HG03045 (cell line): ENCODE results near the gene NGRN.
A peak's percentile ranks its signal among the peaks of the same experiment; 100 is the strongest.
"Not testable (repeated sequence)": the region's sequence is repeated elsewhere in the genome, so short reads cannot be mapped to it uniquely, and the experiment has no call there.

Source experiments
- ATAC-seq: cut with Tn5 transposase; IDR thresholded peaks from one replicate; pipeline ENCODE4 v1.9.1; 2021; ENCODE audit warnings: mild to moderate bottlenecking, moderate library complexity; ENCODE audit not compliant: unreplicated experiment

Gene NGRN

DNA sequence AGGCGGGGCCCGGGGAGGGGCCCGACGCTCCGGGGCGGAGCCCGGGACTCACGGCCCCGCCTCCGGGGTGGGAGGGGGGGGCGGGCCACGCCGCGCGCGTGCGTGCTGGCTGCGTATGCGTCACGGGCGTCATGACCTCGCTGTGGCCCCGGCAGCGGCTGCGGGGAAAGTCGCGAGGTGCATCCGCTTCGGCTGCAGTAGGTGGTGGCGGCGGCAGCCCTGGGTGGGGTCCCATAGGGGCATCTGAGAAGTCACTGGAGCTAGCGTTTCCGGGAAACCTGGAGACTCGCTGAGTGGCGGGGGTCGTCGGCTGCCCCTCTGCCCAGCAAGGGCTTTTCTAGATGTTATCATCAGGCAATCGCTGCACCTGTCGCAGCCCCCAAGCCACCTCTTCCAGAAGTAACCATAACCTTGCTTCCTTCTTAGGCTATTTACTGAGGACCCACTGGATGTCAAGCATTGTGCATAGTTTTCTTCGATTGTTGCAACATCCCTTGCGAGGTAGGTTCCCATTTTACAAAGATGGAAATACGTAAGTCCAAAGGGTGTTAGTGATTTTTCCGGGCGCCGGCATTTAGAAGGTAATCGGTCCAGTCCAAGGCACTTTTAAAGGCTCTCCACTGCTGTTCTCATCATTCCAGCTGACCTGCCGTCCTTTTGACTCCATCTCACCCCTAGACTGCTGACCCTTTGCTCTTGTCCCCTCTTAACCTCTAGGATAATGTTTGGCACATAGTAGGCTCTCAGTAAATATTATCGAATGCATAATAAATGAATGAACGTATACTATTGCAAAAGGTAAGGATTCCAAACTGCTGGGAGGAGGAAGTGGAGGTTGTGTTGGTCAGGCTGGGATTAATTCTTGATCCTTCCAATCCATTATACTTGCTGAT, 31.1 kb upstream of the NGRN start, which contains the start of gene GDPGP1:
Gene GDPGP1 (plus strand): TSS at position 114 of the 893 bp plus-strand sequence. CDS start 6,700 bp downstream, outside the sequence.
- ATAC-seq: peak; percentile 64

DNA sequence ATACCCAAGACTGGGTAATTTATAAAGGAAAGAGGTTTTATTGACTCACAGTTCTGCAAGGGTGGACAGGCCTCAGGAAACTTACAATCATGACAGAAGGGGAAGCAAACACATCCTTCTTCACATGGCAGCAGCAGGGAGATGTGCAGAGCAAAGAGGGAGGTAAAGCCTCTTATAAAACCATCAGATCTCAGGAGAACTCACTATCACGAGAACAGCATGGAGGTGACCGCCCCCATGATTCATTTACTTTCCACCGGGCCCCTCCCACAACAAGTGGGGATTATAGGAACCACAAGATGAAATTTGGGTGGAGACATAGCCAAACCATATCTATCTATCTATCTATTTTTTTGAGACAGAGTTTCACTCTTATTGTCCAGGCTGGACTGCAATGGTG, 26.1 kb upstream of the NGRN start:
- ATAC-seq: no peak

DNA sequence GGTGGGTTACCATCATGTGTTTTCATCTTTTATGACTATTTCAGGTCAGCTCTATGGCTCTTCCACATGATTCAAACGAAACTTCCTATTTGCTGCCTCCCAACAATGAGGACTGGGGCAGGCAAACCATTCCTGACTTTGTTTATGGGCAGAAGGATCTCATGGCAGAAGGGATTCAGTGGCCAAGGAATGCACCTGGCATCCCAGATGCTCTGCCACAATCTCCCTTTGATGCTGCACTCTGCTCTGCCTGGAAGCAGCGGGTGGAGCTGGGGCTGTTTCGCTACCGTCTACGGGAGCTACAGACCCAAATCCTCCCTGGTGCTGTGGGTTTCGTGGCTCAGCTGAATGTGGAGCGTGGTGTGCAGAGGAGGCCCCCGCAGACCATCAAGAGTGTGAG, 24.6 kb upstream of the NGRN start:
- ATAC-seq: no peak

DNA sequence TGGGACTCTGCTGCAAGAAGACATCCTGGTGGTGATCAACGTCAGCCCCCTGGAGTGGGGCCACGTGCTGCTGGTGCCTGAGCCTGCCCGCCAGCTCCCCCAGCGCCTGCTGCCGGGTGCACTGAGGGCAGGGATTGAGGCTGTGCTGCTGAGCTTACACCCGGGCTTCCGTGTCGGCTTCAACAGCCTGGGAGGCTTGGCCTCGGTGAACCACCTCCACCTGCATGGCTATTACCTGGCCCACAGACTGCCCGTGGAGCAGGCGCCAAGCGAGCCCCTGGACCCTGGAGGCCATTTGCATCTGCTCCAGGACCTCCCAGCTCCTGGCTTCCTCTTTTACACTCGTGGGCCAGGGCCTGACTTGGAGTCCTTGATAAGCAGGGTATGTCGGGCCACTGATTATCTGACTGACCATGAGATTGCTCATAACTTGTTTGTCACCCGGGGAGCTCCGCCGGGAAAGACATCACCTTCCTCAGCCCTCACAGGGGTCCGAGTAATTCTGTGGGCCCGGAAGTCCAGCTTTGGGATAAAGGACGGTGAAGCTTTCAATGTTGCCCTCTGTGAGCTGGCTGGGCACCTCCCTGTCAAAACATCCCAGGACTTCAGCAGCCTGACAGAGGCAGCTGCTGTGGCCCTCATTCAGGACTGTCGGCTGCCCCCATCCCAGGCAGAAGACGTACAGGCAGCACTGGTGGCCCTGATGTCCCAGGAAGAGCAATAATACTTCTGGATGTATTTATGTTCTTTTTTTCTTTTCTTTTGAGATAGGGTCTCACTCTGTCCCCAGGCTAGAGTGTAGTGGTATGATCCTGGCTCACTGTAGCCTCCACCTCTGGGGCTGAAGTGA, 23.9 kb upstream of the NGRN start:
- ATAC-seq: no peak

DNA sequence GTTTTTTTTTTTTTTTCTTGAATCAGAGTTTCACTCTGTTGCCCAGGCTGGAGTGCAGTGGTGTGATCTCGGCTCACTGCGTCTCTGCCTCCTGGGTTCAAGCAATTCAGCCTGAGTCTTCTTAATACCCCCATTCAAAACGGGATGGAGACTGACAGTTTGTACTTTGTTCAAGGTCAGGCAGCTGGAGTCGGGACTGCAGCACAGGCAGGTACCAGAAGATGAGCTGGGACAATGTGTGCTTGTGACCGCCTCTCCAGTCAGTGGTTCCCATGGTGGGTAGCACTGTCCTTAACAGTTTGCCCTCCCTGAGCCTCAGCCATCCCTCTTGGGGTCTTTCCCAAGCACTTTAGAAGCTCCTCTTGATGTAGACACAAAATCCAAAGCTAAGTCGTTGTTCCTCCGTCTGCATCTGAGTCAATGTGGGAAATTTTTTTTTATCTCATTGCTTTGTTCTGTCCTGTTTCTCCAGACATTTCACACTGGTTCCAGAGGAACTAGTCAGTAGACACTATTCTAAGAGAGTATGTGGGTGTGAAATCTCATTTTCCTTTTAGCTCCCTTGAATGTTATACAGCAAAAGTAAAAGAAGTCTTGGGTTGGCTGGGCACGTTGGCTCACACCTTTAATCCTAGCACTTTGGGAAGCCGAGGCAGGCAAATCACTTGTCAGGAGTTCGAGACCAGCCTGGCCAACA, 21.4 kb upstream of the NGRN start:
- no peak for ATAC-seq

DNA sequence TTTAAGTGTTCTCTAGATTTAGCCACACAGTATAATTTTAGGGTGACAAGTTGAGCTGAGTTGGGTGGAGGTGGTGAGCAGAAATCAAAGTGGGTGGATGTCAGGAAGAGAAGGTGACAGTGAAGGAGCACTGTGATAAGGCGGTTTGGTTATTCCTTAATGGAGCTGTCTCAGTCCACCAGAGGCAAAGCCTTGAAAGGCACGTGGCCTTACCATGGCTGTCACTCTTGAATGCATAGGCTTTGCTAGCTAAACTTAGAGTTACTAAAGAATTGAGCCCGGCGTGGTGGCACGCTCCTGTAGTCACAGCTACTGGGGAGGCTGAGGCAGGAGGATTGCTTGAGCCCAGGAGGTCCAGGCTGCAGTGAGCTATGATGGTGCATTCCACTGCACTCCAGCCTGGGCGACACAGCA, 16.7 kb upstream of the NGRN start:
- no peak for ATAC-seq

DNA sequence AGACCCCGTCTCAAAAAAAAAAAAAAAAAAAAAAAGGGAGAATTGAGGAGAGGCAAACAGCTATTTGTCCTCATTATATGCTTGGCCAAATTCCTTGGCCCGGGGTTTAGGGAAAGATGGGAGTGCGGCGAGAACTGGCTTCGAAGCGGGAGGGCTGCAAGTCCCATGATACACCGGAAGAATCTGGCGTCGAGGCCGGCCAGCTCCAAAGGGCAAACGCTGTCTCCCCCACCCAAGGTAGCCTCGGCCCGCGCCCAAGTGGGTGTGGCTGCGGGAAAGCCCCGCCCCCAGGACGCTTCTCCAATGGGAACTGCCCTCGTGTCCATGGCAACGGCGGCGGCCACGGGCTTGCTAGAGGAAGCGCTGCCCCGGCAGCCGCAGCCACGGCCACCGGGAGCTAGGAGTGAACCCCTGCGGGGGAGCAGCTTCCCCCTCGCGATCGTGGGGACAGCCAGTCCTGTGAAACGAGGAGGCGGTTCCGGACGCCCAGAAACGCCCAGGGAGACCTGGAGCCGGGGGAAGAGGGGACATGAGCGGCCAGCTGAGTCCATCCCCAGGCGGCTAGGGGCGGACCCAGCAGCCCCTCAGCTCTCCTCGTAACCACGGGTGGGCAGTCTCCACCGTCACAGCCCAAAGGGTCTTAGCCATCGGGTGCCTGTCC, 16.1 kb upstream of the NGRN start, which contains the start of gene TTLL13:
Gene TTLL13 (plus strand): TSS at position 354 of the 661 bp plus-strand sequence. CDS start 1,075 bp downstream, outside the sequence.
- peak; percentile 79 for ATAC-seq

DNA sequence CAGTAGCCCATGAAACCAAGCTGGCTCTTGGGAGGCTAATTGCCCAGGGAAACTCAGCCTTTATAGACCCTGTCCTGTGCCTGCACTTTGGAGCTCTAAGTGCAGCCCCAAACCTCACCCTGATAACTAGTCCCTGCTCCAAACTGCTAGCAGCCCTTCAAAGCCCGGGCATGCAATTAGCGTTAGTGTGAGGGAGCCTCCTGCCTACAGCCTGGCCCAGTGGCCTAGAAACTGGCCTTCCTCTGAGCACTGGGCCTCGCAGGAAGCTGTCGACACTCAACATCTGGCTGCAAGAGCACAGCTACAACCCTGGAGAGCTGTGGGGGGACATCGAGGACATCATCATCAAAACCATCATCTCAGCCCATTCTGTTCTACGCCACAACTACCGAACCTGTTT, 7.7 kb upstream of the NGRN start:
- no peak for ATAC-seq

DNA sequence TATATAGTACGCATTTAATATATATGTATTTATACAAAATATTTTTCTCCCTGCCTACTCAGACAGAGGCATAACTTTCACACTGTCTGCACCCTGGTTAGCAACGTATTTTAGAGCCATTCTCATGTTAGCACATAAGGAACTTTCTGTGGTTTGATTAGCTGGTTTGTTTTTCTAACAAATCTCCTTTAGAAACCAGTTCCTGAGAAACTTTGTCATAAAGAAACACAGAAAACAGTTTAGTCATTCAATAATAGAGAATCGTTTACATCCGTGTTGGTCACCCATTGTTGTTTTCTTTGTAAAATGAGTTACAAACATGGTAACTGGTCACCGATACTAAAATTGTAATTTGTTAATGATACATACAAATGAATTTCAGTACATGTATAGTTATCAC, 5.9 kb upstream of the NGRN start:
- ATAC-seq: peak; percentile 54

DNA sequence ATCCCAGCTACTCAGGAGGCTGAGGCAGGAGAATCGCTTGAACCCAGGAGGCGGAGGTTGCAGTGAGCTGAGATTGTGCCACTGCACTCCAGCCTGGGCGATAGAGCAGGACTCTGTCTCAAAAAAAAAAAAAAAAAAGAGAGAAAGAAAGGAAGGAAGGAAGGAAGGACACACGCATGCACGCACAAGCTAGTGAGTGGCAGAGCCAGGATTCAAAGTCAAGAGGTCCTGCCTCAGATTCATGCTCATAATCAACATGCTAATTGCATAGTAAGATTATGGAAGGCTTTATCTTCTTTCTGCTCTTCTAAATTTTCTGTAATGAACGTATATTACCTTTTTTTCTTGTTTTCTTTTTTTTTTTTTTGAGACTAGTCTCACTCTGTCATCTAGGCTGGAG, 4.7 kb upstream of the NGRN start:
- ATAC-seq: not testable (repeated sequence)

DNA sequence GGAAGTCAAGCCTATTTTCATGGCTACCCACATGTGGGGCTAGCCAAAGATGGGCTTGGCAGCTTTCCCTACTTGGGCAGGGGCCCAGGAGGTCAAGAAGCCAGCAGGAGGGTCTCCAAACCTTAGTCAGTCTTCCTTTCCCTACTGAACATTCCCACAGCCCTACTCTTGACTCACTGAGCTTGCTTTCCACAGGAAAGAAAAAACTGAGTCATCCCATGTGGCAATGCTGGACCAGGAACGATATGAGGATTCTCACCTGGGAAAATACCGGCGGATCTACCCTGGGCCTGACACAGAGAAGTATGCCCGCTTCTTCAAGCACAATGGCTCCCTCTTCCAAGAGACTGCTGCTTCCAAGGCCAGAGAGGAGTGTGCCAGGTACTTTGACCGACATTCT, 3.7 kb upstream of the NGRN start:
- no peak for ATAC-seq

DNA sequence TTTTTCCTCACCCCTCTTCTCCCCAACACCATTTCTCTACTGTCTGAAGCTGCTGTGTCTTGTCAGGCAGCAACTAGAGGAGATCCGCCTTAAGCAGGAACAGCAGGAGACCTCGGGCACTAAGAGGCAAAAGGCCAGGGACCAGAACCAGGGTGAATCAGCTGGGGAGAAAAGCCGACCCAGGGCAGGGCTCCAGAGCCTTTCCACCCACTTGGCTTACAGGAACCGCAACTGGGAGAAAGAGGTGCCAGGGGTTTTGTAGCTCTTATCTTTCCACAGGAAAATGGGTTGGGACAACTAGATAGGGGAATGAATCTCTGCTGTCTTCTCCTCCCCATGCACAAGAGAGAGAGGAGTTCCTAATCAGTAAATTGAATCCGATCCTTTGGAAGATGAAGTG, 3.0 kb upstream of the NGRN start:
- no peak for ATAC-seq

DNA sequence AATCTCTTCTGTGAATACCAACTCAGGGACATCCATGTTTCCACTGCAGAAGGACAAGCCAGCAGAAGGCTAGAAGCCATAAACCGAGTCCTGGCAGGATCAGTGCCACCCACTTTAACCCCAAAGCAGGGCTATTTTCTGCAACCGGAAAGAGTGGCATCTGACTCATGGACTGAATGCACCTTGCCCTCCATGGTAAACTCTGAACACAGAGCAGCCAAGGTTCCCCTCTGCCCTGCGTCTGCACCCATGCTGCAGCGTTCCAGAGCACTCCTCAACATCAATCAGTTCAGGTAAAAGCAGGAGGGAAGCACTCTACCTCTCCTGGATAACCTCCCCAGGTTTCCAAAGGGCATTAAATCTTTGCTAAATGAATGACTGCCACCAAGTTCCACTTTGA, 801 bp upstream of the NGRN start:
- ATAC-seq: no peak

DNA sequence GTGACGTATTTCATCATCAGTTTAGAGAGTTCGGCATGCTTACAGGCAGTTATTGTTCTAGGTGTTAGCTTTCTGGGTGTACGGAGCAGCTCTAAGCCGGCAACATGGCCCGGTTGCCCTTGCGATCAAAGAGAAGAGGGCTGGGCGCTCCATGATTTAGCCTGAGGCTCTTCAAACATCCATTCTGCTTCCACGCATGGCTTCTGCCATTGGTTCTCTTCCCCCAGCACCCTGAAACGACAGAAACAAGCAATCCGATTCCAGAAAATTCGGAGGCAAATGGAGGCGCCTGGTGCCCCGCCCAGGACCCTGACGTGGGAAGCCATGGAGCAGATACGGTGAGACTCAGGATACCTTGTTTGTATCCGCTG, 574 bp downstream of the NGRN start:
- ATAC-seq: peak; percentile 13

DNA sequence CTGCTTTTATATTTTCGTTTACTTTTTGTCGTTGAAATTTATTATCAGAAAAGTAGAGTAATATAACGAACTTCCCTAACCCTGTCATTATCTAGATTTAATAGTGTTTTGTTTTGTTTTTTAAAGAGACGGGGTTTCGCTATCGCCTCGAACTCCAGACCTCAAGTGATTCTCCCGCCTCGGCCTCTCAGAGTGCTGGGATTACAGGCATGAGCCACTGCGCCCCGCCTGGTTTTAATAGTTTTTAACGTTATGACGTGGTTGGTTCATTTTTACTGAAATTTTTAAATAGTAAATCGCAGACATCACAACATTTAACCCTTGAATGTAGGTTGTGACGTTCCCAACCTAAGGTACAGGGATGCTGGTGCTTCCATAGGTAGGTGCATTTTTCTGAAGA, 1.0 kb downstream of the NGRN start:
- ATAC-seq: no peak

DNA sequence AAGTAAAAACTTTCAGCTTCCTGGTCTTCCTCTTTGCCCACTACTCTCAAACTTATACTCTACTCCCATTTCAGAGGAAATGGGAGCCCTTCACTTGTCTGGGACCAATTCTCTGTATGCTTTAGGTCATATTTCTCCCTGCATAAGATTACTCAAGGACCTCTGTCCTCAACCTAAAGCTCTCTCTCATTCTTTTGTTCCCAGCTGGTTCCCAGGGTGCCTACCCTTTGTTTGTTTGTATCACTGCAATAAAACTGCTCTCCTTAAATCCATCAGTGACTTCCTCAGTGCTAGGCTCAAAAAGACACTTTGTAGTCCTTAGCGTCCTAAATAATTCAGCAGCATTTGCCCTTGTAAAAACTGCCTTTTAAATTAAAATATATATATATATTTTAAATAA, 2.9 kb downstream of the NGRN start:
- ATAC-seq: no peak

DNA sequence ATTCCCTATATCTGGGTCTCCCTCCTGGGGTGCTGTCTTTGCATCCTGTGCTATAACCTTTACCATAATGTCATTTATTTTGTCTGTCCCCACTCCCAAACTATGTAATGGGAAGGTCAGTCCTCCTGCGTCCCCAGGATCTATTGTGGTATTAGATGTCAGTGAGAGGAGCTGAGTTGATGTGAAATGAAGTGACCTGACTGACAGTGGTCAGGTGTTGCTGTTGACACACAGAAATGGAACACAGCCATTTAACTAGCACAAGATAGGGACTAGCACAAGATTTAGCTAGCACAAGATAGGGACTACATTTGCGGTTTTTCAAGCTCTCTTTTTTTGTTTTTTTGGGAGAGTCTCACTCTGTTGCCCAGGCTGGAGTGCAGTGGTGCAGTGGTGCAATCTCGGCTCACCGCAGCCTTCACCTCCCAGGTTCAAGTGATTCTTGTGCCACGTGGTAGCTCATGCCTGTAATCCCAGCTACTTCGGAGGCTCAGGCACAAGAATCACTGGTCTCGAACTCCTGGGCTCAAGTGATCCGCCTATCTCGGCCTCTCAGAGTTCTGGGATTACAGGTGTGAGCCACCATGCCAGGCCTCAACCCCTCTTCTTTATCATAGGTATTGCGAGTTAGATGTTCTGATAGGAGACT, 5.2 kb downstream of the NGRN start:
- no peak for ATAC-seq

DNA sequence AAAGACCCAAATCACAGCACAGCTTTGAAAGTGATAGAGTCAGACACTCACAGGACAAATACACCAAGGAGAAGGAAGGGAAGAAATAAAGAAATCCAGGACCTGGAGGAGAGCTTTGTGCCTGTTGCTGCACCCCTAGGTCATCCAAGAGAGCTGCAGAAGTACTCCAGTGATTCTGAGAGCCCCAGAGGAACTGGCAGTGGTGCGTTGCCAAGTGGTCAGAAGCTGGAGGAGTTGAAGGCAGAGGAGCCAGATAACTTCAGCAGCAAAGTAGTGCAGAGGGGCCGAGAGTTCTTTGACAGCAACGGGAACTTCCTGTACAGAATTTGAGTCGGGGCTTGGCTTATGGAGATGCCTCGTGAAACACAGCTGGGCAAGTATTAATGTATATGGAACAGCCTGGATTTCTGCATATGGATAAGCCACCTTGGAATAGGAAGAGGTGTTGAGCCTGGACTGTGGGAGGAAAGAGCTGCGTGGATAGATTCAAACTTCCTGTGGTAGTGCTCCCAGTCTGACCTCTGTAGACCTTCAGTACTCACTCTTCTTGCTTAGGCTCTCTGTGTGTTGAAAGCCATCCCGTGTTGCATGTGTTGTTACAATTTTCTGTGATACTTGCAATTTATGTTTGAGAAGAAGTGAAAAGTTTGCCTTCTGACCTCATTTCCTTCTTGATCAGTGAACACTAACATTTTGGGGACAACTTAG, 6.1 kb downstream of the NGRN start:
- no peak for ATAC-seq

DNA sequence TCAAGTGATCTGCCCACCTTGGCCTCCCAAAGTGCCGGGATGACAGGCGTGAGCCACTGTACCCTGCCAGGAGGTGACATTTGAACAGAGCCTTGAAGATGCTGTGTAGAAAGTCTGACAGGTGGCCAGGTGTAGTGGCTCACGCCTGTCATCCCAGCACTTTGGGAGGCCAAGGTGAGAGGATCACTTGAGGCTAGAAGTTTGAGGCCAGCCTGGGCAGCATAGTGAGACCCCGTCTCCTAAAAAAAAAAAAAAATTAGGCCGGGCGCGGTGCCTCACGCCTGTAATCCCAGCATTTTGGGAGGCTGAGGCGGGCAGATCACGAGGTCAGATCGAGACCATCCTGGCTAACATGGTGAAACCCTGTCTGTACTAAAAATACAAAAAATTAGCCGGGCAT, 13.0 kb downstream of the NGRN start:
- not testable (repeated sequence) for ATAC-seq

DNA sequence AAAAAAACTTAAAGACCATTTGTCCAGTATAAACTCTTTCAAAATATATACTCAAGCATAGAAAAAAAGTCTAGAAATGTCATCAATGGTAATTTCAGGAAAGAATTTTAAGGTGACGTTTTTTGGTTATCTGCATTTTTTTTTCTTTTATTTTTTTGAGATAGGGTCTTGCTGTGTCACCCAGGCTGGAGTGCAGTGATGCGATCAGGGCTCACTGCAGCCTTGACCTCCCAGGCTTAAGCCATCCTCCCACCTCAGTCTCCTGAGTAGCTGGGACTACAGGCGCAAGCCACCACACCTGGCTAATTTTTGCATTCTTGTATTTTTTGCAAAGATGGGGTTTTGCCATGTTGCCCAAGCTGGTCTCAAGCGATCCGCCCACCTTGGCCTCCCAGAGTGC, 15.3 kb downstream of the NGRN start:
- not testable (repeated sequence) for ATAC-seq
